Activated CD4-positive, alpha-beta memory T cell treated with anti-CD3 and anti-CD28 coated beads for 36 hours (primary cell): ENCODE data around the gene PAM16. TPM values are rescaled to one million over a fixed set of nuclear protein-coding genes. Genes with fewer than 3 reads are reported as not detected.
"Not testable (repeated sequence)": the region's sequence is repeated elsewhere in the genome, so short reads cannot be mapped to it uniquely, and the experiment has no call there.

ENCODE experiments used
- CTCF ChIA-PET: fragments of 350-600 bp; sonication (Branson Sonifier 250); formaldehyde crosslinking; loops from one replicate; lab custom pipeline; 2021; ENCODE audit warnings: antibody characterized with exemption, inconsistent platforms; lab: Charles Lee
- POLR2A ChIA-PET: fragments of 350-600 bp; sonication (Branson Sonifier 250); formaldehyde crosslinking; loops from one replicate; lab custom pipeline; 2021; ENCODE audit warnings: antibody characterized with exemption; lab: Charles Lee
- DNase-seq: peaks from one replicate; pipeline ENCODE4 v3.0.0-alpha.2; 2020
- H3K27ac Mint-ChIP-seq: one replicate; pipeline ENCODE4 v1.8.0; 2021; ENCODE audit warnings: mixed read lengths
- H3K27me3 Mint-ChIP-seq: one replicate; pipeline ENCODE4 v1.8.0; 2021; ENCODE audit warnings: mixed read lengths
- H3K36me3 Mint-ChIP-seq: one replicate; pipeline ENCODE4 v1.8.0; 2021; ENCODE audit warnings: mixed read lengths
- H3K4me1 Mint-ChIP-seq: one replicate; pipeline ENCODE4 v1.8.0; 2021; ENCODE audit warnings: low read depth, mixed read lengths
- H3K4me3 Mint-ChIP-seq: one replicate; pipeline ENCODE4 v1.8.0; 2021; ENCODE audit warnings: mild to moderate bottlenecking, mixed read lengths
- H3K9me3 Mint-ChIP-seq: one replicate; pipeline ENCODE4 v1.8.0; 2021; ENCODE audit warnings: mixed read lengths
- intact Hi-C: fragments of 100-400 bp; cut with micrococcal nuclease; formaldehyde crosslinking; loops from one replicate; pipeline ENCODE4 v1.15.1; 2023
- total RNA-seq, 2 experiments: library from RNA; stranded (reverse); gene quantifications; one replicate each; pipeline ENCODE4 v1.2.3, GENCODE V29; 2021

The PAM16 gene
- total RNA-seq, 2 experiments from 2014 or later: 52.8 to 63.4 TPM

DNA sequence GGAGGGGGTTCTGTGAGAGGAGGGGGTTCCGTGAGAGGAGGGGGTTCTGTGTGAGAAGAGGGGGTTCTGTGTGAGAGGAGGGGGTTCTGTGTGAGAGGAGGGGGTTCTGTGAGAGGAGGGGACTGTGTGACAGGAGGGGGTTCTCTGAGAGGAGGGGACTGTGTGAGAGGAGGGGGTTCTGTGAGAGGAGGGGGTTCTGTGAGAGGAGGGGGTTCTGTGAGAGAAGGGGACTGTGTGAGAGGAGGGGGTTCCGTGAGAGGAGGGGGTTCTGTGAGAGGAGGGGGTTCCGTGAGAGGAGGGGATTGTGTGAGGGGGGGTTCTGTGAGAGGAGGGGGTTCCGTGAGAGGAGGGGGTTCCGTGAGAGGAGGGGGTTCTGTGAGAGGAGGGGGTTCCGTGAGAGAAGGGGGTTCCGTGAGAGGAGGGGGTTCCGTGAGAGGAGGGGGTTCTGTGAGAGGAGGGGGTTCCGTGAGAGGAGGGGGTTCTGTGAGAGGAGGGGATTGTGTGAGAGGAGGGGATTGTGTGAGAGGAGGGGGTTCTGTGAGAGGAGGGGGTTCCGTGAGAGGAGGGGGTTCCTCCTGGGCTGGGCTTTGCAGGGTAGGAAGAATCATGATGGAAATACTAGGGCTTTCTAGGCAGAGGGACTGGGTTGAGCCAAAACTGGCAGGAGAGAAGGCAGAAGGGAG, 6.7 kb downstream of the PAM16 start:
- POLR2A ChIA-PET, H3K27ac Mint-ChIP-seq, H3K36me3 Mint-ChIP-seq, H3K4me3 Mint-ChIP-seq, DNase-seq, H3K27me3 Mint-ChIP-seq, intact Hi-C loops, H3K9me3 Mint-ChIP-seq: not testable (repeated sequence)
- CTCF ChIA-PET: interaction anchor here (2.2 kb wide), 1 partner anchor 14 kb away, joined by 5 read pairs; no protein-coding TSS in a partner anchor
- H3K4me1 Mint-ChIP-seq: peaks cover 25% of the 10 kb centered on the region

DNA sequence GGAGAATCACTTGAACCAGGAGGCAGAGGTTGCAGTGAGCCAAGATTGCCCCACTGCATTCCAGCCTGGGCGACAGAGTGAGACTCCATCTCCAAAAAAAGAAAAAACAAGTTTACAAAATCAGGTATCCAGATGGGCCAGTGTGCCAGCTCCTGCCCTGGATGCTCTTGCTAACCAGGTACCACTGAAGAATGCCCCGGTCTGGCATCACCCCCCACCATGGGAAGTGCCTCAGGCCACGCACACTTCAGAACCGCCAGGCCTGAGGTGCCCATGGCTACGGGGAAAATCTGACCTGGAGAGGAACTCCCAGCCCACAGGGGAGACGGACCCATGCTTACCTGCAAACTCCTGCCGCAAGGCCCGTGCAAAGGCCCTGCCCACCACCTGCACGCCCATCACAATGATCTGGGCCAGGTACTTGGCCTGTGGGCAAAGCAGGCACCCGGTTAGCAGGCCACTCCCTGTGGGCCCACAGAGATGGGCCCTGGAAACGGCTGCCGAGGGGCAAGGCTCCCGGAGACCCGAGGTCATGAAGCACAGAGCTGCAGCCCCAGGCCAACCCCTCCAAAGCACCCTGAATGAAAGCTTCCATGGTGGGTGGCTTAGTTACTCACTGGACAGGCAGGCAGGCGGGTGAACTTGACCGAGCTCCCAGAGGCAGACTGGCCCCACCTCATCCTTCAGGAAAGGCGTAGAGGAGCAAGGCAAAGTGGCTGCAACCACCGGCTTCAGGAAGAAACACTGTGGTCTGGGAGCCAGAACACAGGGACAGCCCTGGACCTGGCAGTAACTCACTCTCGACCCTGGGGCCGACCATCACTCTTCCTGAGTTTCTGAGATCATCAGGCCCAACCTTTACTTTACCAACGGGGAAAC, 8.0 kb downstream of the PAM16 start:
- Mint-ChIP-seq H3K4me3 (no peak overlapping the region), H3K27me3 (no peaks in the 10 kb centered on the region), H3K27ac (no peak overlapping the region), H3K36me3 (peaks cover 1% of the 10 kb centered on the region), H3K4me1 (peaks cover 20% of the 10 kb centered on the region), H3K9me3 (no peaks in the 10 kb centered on the region)
- ChIA-PET CTCF (interaction anchor here (2.2 kb wide), 1 partner anchor 13 kb away, joined by 5 read pairs; no protein-coding TSS in a partner anchor), POLR2A (no interaction called here)
- intact Hi-C loops: no loop called here
- DNase-seq: no peak

DNA sequence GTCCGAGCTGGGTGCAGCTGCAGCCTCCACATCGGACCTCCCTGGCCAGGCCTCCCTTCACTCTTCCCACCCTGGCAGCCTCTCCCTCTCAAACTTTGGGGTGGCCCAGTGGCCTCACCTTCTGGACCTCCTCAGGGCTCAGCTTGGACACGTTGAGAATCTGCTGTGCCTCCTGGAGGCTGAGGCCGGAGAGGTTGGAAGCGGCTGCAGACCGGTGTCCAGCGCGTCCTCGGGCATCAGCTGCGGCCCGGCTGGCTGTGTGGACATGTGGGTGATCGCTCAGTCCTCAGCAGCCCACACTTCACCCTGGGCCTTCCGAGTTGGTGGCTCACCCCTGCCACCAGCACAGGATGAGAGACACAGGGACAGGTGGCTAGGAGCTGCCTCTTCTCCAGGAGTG, 9.9 kb downstream of the PAM16 start:
- CTCF ChIA-PET: interaction anchor here (0.8 to 1.4 kb wide), 5 partner anchors 10 to 64 kb away, joined by 3 to 6 read pairs (median 3); no protein-coding TSS in a partner anchor
- no peaks in the 10 kb centered on the region for H3K9me3 Mint-ChIP-seq
- DNase-seq: no peak
- no peak overlapping the region for H3K27ac Mint-ChIP-seq
- intact Hi-C loops: no loop called here
- POLR2A ChIA-PET: no interaction called here
- no peaks in the 10 kb centered on the region for H3K27me3 Mint-ChIP-seq
- H3K4me1 Mint-ChIP-seq: peaks cover 11% of the 10 kb centered on the region
- no peak overlapping the region for H3K4me3 Mint-ChIP-seq
- peaks cover 1% of the 10 kb centered on the region for H3K36me3 Mint-ChIP-seq

DNA sequence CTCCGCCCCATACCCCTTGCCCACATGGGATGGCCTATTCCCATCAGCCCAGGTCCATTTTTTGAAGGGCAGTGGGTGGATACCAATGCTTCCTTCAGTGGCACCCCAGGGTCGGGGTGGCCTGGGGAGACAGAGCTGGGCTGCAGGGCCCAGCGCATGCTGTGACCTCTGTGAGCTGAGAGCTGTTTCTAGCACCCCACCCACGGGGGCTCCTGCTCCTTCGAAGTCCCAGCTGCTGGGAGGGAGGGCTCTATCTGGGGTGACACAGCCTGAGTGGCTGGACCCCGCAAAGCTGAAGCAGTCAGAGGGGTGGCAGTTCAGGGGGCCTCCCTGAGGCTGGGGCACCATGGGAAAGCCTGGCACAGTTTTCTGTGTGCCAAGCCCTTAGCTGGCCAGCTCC, 10.7 kb downstream of the PAM16 start:
- DNase-seq: no peak
- Mint-ChIP-seq H3K27me3 (no peaks in the 10 kb centered on the region), H3K27ac (no peak overlapping the region), H3K36me3 (peaks cover 1% of the 10 kb centered on the region), H3K4me3 (no peak overlapping the region), H3K9me3 (no peaks in the 10 kb centered on the region), H3K4me1 (peaks cover 10% of the 10 kb centered on the region)
- ChIA-PET CTCF (interaction anchor here (1.2 to 1.4 kb wide), 2 partner anchors 10 to 19 kb away, joined by 3 to 5 read pairs; no protein-coding TSS in a partner anchor), POLR2A (no interaction called here)
- intact Hi-C loops: no loop called here

DNA sequence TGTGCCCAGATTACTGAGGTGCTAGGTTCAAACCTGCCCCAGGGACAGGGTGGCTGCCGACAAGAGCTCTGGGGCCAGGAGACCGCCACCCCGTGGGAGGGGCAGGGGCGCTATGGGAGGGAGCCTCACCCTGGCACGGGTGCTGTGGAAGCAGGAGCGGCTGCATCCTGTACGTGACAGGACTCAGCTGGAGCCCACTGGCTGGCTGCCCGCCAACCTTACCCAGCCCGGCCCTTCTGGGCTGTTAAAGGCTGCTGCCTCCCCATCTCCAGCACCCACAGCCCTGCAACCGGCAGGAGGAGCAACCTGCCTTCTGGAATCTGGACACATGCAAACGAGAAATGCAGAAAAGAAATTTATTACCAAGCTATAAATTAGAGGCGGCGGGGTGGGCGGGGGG, 11.2 kb downstream of the PAM16 start:
- Mint-ChIP-seq H3K4me3 (no peak overlapping the region), H3K36me3 (peaks cover 1% of the 10 kb centered on the region), H3K4me1 (peaks cover 10% of the 10 kb centered on the region), H3K27ac (no peak overlapping the region), H3K9me3 (no peaks in the 10 kb centered on the region), H3K27me3 (no peaks in the 10 kb centered on the region)
- intact Hi-C loops: no loop called here
- ChIA-PET CTCF (interaction anchor here (1.2 to 1.4 kb wide), 2 partner anchors 10 to 19 kb away, joined by 3 to 5 read pairs; no protein-coding TSS in a partner anchor), POLR2A (no interaction called here)
- no peak for DNase-seq

DNA sequence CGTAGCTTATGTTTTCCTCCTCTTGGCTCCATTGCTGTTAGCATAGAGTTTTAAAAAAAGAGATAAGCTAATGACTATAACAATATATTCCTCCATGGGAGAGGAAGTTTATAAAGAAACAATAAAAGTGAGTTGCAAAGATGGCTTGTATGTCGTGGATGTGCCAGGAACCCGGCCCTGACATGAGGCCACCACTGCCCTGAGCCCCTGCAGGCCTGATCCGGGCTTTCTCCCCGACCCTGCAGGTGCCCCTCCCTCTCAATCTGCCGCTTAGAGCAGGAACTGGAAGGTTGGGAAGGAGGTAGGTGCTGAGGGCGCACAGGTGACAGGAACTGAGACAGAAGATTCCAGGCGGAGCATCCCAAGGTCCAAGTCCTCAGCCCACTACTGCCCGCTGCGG, 11.7 kb downstream of the PAM16 start:
- intact Hi-C loops: no loop called here
- H3K27ac Mint-ChIP-seq: no peak overlapping the region
- peaks cover 1% of the 10 kb centered on the region for H3K36me3 Mint-ChIP-seq
- H3K9me3 Mint-ChIP-seq: no peaks in the 10 kb centered on the region
- H3K27me3 Mint-ChIP-seq: no peaks in the 10 kb centered on the region
- CTCF ChIA-PET: no interaction called here
- POLR2A ChIA-PET: no interaction called here
- H3K4me3 Mint-ChIP-seq: no peak overlapping the region
- DNase-seq: no peak
- peaks cover 8% of the 10 kb centered on the region for H3K4me1 Mint-ChIP-seq

DNA sequence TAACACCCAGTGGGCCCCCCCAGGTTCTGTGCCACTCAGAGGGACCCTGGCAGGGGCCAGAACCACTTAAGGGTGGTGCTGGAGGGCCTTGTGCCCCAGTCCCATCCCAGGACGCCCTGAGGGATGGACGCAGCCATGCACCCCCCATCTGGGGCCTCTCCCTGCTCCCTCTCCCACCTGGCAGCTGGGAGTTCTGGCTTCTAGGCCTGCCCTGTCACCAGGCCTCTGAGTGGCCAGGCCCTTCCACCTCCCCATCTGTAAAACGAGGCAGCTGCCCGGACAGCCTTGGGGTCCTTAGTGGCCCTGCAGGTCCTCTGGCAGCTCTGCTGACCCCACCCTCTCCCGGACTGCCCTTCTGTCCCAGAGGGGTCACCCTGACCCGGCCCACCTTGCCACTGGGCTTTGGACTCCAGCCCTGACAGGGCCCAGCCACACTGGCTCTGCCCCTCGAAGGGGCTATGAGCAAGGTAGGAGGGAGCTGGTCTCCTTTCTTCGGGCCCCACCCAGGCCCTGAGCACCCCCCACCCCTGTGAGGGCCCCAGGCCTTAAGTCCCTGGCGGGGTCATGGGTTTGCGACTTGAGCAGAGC, 12.3 kb downstream of the PAM16 start:
- Mint-ChIP-seq H3K4me1 (peaks cover 6% of the 10 kb centered on the region), H3K36me3 (peaks cover 1% of the 10 kb centered on the region), H3K9me3 (no peaks in the 10 kb centered on the region), H3K27me3 (no peaks in the 10 kb centered on the region), H3K27ac (no peak overlapping the region), H3K4me3 (no peak overlapping the region)
- ChIA-PET CTCF (interaction anchor here (1.4 kb wide), 1 partner anchor 85 kb away, joined by 5 read pairs; no protein-coding TSS in a partner anchor), POLR2A (no interaction called here)
- no peak for DNase-seq
- intact Hi-C loops: no loop called here

DNA sequence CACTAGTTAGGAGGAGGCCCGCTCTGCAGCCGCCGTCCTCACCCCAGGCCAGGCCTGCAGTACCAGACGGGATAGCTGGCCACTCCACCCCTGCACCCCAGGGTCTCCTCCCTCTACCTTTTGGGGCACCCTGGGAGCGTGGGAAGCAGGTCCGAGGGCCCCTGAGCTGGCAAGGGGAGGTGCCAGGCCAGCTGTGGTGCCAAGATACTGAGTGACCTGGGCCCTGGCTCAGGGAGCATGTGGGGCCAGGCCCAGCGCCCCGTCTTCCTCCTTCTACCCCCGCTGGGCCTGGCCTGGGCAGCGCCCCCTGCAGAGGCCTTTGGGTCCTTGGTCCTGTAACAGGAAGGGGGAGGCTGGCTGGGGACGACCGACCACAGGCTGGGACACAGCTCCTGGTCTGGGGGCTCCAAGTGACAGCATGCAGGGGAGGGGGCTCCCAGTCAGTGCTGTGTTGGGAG, 13.0 kb downstream of the PAM16 start:
- intact Hi-C loops: no loop called here
- H3K27me3 Mint-ChIP-seq: no peaks in the 10 kb centered on the region
- POLR2A ChIA-PET: no interaction called here
- DNase-seq: no peak
- peaks cover 1% of the 10 kb centered on the region for H3K36me3 Mint-ChIP-seq
- H3K27ac Mint-ChIP-seq: no peak overlapping the region
- H3K4me3 Mint-ChIP-seq: no peak overlapping the region
- CTCF ChIA-PET: interaction anchor here (1.4 kb wide), 1 partner anchor 84 kb away, joined by 5 read pairs; no protein-coding TSS in a partner anchor
- no peaks in the 10 kb centered on the region for H3K9me3 Mint-ChIP-seq
- no peaks in the 10 kb centered on the region for H3K4me1 Mint-ChIP-seq

DNA sequence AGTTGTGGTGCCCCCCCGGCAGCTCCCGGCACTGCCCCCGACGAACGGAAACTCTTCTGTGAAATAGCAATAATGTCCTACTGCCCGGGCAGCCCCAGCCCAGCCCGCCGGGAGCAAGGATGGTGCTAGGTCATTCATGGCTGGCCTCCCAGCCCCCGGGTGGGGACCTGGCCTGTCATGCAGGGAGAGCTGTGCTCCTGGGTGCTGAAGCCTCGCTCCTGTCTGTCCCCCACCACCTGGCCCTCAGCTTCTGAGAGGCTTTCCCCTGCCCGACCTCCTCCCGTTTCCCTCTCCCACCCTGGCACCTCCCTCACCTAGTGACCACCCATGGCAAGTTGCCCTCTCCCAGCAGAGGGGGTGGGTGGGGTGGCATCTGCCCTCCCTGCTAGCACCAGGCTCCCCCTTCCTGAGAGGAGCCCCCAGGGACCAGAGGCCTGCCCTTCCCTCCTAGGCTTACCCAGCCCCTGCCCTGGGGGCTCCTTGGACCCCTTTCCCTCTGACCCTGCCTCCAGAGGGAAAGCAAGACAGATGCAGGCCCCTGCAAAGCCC, 13.5 kb downstream of the PAM16 start:
- ChIA-PET CTCF (interaction anchor here (0.9 to 1.4 kb wide), 2 partner anchors 9 to 84 kb away, joined by 4 to 5 read pairs; no protein-coding TSS in a partner anchor), POLR2A (no interaction called here)
- H3K27ac Mint-ChIP-seq: no peak overlapping the region
- intact Hi-C loops: no loop called here
- H3K4me1 Mint-ChIP-seq: no peaks in the 10 kb centered on the region
- DNase-seq: no peak
- H3K9me3 Mint-ChIP-seq: no peaks in the 10 kb centered on the region
- H3K27me3 Mint-ChIP-seq: no peaks in the 10 kb centered on the region
- H3K36me3 Mint-ChIP-seq: peaks cover 1% of the 10 kb centered on the region
- H3K4me3 Mint-ChIP-seq: no peak overlapping the region

DNA sequence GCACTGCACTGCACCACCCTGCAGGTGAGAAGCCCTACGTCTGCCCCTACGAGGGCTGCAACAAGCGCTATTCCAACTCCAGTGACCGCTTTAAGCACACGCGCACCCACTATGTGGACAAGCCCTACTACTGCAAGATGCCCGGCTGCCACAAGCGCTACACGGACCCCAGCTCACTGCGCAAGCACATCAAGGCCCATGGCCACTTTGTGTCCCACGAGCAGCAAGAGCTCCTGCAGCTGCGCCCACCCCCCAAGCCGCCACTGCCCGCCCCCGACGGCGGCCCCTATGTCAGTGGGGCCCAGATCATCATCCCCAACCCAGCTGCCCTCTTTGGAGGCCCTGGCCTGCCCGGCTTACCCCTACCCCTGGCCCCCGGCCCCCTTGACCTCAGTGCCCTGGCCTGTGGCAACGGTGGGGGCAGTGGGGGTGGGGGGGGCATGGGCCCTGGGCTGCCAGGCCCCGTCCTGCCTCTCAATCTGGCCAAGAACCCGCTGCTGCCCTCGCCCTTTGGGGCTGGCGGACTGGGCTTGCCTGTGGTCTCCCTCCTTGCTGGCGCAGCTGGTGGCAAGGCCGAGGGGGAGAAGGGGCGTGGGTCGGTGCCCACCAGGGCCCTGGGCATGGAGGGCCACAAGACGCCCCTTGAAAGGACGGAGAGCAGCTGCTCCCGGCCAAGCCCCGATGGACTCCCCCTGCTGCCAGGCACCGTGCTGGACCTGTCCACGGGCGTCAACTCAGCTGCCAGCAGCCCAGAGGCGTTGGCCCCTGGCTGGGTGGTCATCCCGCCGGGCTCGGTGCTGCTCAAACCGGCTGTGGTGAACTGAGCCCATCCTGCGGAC, 14.2 kb downstream of the PAM16 start:
- Mint-ChIP-seq H3K9me3 (no peaks in the 10 kb centered on the region), H3K27me3 (no peaks in the 10 kb centered on the region), H3K4me1 (no peaks in the 10 kb centered on the region), H3K36me3 (peaks cover 1% of the 10 kb centered on the region), H3K27ac (no peak overlapping the region), H3K4me3 (no peak overlapping the region)
- intact Hi-C loops: no loop called here
- DNase-seq: no peak
- ChIA-PET CTCF (interaction anchor here (0.9 kb wide), 1 partner anchor 9 kb away, joined by 4 read pairs; no protein-coding TSS in a partner anchor), POLR2A (no interaction called here)
